HepG2 (cell line): ENCODE measurements around the gene KDM4B. TPM values are rescaled to one million over a fixed set of nuclear protein-coding genes. Genes with fewer than 3 reads are reported as not detected.

Experiments used
- ATF5 ChIP-seq: sonication (generic); formaldehyde crosslinking; IDR thresholded peaks from 2 replicates; pipeline ENCODE4 v1.4.0; 2020; ENCODE audit warnings: mild to moderate bottlenecking, low read depth, missing genetic modification reagents
- CSRNP2 ChIP-seq: sonication (generic); formaldehyde crosslinking; conservative IDR thresholded peaks from 2 replicates; pipeline ENCODE4 v1.8.0; 2022; ENCODE audit warnings: low read depth, missing genetic modification reagents
- DNMT3B ChIP-seq: conservative IDR thresholded peaks from 2 replicates; pipeline ENCODE4 v1.6.1; 2016; ENCODE audit warnings: missing biosample characterization, control low read depth
- ELF4 ChIP-seq: sonication (generic); formaldehyde crosslinking; IDR thresholded peaks from 2 replicates; pipeline ENCODE4 v1.5.0; 2020; ENCODE audit warnings: missing genetic modification reagents, mild to moderate bottlenecking, moderate library complexity, borderline replicate concordance
- GABPA ChIP-seq, 2 experiments: IDR thresholded peaks; 2 replicates each; pipeline ENCODE4 v1.6.1; 2011 to 2016; ENCODE audit warnings: low read depth in 2 of 2, low read length in 1 of 2, missing biosample characterization in 1 of 2, missing genetic modification characterization in 1 of 2
- HBP1 ChIP-seq: IDR thresholded peaks from 2 replicates; pipeline ENCODE4 v1.6.1; 2016; ENCODE audit warnings: low read depth, control low read depth
- PAX8 ChIP-seq: sonication (generic); formaldehyde crosslinking; IDR thresholded peaks from 2 replicates; pipeline ENCODE4 v1.8.0; 2022; ENCODE audit warnings: mild to moderate bottlenecking, missing genetic modification reagents, borderline replicate concordance
- SAP130 ChIP-seq: IDR thresholded peaks from 2 replicates; pipeline ENCODE4 v1.6.1; 2016; ENCODE audit warnings: low read depth
- SP1 ChIP-seq, 2 experiments: fragments of 450-650 bp in 1 of 2; sonication (generic) in 1 of 2; formaldehyde crosslinking in 1 of 2; IDR thresholded peaks; 2 replicates each; pipeline versions ENCODE4 v1.4.0 to v1.6.1; 2016 to 2020; ENCODE audit warnings: missing genetic modification reagents in 1 of 2
- ZBTB4 ChIP-seq: sonication (generic); formaldehyde crosslinking; IDR thresholded peaks from 2 replicates; pipeline ENCODE4 v1.4.0; 2020; ENCODE audit warnings: missing genetic modification reagents, mild to moderate bottlenecking, borderline replicate concordance
- ZNF704 ChIP-seq: sonication (generic); formaldehyde crosslinking; IDR thresholded peaks from 2 replicates; pipeline ENCODE4 v1.8.1; 2023; ENCODE audit warnings: mild to moderate bottlenecking, inconsistent platforms, moderate library complexity, missing genetic modification reagents, borderline replicate concordance
- ZUFSP ChIP-seq: sonication (generic); formaldehyde crosslinking; IDR thresholded peaks from 2 replicates; pipeline ENCODE4 v1.9.0; 2021; ENCODE audit warnings: missing genetic modification reagents, mild to moderate bottlenecking, borderline replicate concordance
- polyA plus RNA-seq, 8 experiments: library from polyadenylated mRNA; depleted of rRNA in 3 of 8; stranded (reverse) in 7 of 8; unstranded in 1 of 8; fragments of >200 nt; fragmentation: Illumina TruSeq in 4 of 8; extraction: Trizol in 4 of 8; gene quantifications; 2 replicates each; pipeline versions ENCODE4 v1.2.1 to v1.2.3, GENCODE V29; 2011 to 2016; ENCODE audit warnings: low read depth in 4 of 8, missing spikeins in 1 of 8, mixed read lengths in 1 of 8; ENCODE audit not compliant: insufficient read depth in 1 of 8
- total RNA-seq, 5 experiments: library from RNA; depleted of rRNA; stranded (reverse); fragments of >200 nt; fragmentation: Illumina TruSeq; extraction: Trizol; gene quantifications; 2 replicates each; pipeline ENCODE4 v1.2.3, GENCODE V29; 2016; ENCODE audit warnings: low read depth in 1 of 5

Gene KDM4B
- total and polyA plus RNA-seq, 2 of the 13 experiments (the other 11 are each of a cell fraction or from before 2014, with no cell fraction given), result 4.9 to 14.6 TPM

GRCh38 chr19:4976401-4977298 is 7.7 kb downstream of the KDM4B start (continued):
- 0 out of 2 replicates have a peak, but pooled peaks have one; percentile 34 for TF ChIP-seq ZBTB4
- TF ChIP-seq CSRNP2 (CRISPR knock-in tag), result no peak
- no peak for TF ChIP-seq DNMT3B
- 0 out of 2 replicates have a peak, but pooled peaks have one; percentile 17 for TF ChIP-seq SAP130 (CRISPR knock-in tag)
- no peak for TF ChIP-seq ZNF704
- TF ChIP-seq ELF4, result no peak
- no peak for TF ChIP-seq PAX8
- TF ChIP-seq HBP1, result no peak
- no peak for TF ChIP-seq GABPA (IDR thresholded peaks at IDR 0.05; ENCODE audit: low read depth, low read length)
- TF ChIP-seq GABPA (CRISPR knock-in tag; IDR thresholded peaks at IDR 0.05; ENCODE audit: low read depth), result peak; percentile 26; the same call in 1 of the 2 replicates
- TF ChIP-seq ATF5 (CRISPR knock-in tag), result no peak
- TF ChIP-seq ZUFSP (CRISPR knock-in tag), result no peak
- TF ChIP-seq SP1 (IDR thresholded peaks at IDR 0.05), result no peak
- TF ChIP-seq SP1 (CRISPR knock-in tag; IDR thresholded peaks at IDR 0.05), result no peak
